Esophagus muscularis mucosa (tissue), 4 donors: Measurements from ENCODE around the gene KRTAP9-2.

Experiments
- CTCF ChIP-seq, 3 experiments: fragments of 200-600 bp in 2 of 3; fragments of 450-650 bp in 1 of 3; sonication (generic) in 2 of 3; IDR thresholded peaks; one replicate each; pipeline ENCODE4 v1.5.1; 2017 to 2019; ENCODE audit warnings: antibody characterized with exemption in 3 of 3, mild to moderate bottlenecking in 2 of 3, moderate library complexity in 1 of 3
- EP300 ChIP-seq: sonication (generic); formaldehyde crosslinking; IDR thresholded peaks from one replicate; pipeline ENCODE4 v1.6.1; 2017; ENCODE audit warnings: antibody characterized with exemption
- POLR2A ChIP-seq: fragments of 450-650 bp; IDR thresholded peaks from one replicate; pipeline ENCODE4 v1.6.1; 2017; ENCODE audit warnings: antibody characterized with exemption, moderate library complexity, mild to moderate bottlenecking, low read depth

DNA sequence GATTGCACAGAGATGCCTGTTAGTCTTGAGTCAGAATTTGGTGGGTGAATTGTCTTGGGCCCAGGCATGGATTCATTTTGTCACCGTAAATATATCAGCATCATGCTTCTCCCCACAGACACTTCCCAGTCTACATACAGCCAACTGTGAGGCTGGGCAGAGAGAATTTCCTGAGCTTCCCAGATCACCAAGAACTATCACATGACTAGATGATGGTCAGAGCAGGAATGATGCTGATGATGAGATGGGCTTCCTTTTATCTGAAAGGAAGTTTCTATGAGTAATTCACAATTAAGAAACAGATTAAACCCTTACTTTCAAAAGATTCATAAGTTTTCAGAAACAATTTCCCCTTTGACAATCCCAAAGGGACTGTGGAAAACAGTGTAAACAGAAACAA is 28.4 kb downstream of the KRTAP9-2 start:
- TF ChIP-seq EP300 (no peak), CTCF (IDR thresholded peaks at IDR 0.05) (no peak), POLR2A (no peak)
